Fibroblast of mammary gland (primary cell): ENCODE measurements around the gene SIM2.

Source experiments
- DNase-seq: peaks from one replicate; pipeline ENCODE4 v3.0.0-alpha.2; 2010; ENCODE audit warnings: low read depth
- H3K4me3 ChIP-seq: 2 replicates; pipeline ENCODE4 v1.5.1; 2011; ENCODE audit warnings: low read depth, mild to moderate bottlenecking, low read length, moderate library complexity; ENCODE audit not compliant: control insufficient read depth
- CTCF ChIP-seq: conservative IDR thresholded peaks from 2 replicates; pipeline ENCODE4 v1.5.1; 2011; ENCODE audit warnings: low read depth, low read length, inconsistent platforms; ENCODE audit not compliant: control insufficient read depth, insufficient read depth

Gene SIM2

DNA sequence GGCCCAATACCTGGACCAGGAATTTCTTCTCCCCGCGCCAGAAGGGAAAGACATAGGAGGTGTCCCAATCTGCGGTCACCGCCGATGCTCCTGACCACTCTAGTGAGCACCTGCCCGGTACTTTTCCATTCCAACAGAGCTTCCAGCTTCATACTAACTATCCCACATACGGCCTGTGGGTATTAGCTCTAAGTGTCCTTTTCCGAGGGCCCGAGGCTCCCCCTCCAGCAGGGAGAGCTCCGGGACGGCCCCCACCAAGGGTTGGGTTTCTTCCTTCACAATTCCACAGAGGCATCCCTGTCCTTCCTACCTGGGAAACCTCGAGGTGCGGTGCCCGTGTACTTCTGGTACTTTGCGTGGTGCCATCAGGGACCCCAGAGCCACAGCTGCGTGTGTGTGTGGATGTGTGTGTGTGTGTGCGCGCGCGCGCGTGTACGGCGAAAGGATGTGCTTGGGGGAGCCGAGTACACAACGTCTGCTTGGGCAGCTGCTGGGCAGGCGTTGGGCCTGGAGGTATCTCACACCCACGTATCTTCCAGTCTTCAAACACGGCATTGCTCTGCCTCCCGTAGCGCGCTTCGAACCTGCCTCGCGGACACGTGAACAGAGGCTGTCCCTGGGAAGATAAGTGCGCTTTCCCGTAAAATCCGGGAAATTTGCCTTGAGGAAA is 2.4 kb upstream of the SIM2 start:
- H3K4me3 ChIP-seq = no peak overlapping the region
- TF ChIP-seq CTCF = no peak
- no peak for DNase-seq

DNA sequence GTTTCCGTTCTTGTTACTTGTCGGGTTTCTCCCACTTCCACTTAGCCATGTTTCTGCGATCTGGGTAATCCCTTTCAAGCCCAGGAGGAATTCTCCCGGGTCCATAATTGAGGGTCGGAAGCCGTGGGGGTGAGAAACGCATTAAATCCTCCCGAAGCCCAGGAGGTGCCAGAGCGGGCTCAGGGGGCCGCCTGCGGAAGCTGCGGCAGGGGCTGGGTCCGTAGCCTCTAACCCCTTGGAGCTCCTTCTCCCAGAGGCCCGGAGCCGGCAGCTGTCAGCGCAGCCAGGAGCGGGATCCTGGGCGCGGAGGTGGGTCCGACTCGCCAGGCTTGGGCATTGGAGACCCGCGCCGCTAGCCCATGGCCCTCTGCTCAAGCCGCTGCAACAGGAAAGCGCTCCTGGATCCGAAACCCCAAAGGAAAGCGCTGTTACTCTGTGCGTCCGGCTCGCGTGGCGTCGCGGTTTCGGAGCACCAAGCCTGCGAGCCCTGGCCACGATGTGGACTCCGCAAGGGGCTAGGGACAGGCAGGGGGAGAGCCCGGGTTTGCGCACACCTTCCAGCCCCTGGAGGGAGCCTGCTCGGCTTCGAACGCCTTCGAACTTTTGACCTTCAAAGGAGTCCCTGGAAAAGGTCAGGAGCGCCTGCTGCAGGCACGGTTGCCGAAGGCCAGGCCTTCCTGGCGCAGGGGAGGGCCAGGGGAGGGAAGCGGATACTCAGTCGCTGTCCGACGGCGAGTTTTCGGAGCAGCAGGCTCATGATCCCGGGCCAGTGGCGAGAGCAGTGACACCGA is 1.7 kb upstream of the SIM2 start:
- no peak overlapping the region for H3K4me3 ChIP-seq
- no peak for DNase-seq

DNA sequence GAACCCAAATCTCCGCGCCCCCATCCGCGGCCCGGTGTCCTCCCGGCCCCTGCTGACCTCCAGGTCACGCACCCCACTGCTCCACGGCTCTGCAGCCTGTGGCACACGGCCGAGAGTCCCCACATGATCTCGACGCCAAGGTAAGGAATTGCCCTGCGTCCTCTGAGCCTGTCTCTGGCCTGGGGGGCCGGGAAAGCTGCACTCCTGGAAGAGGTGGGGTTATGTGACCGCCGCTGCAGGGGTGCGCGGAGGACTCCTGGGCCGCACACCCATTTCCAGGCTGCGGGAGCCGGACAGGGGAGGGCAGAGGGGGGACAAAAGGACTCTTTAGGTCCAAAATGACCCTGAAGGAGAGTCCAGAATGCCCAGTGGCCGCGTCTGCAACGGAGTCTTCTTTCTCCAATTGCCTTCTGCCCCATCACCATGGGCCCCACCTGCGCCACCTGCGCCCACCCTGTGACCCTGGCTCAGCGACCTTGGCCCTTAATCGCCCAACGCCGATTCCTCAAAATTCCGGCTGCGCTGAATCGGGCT is 997 bp upstream of the SIM2 start:
- TF ChIP-seq CTCF = no peak
- H3K4me3 ChIP-seq = no peak overlapping the region
- no peak for DNase-seq

More for the DNA sequence above, 1.7 kb upstream of the SIM2 start:
- no peak for TF ChIP-seq CTCF

GRCh38 chr21:36698385-36698980 is 432 bp upstream of the SIM2 start:
- TF ChIP-seq CTCF = no peak
- H3K4me3 ChIP-seq = no peak overlapping the region

DNA sequence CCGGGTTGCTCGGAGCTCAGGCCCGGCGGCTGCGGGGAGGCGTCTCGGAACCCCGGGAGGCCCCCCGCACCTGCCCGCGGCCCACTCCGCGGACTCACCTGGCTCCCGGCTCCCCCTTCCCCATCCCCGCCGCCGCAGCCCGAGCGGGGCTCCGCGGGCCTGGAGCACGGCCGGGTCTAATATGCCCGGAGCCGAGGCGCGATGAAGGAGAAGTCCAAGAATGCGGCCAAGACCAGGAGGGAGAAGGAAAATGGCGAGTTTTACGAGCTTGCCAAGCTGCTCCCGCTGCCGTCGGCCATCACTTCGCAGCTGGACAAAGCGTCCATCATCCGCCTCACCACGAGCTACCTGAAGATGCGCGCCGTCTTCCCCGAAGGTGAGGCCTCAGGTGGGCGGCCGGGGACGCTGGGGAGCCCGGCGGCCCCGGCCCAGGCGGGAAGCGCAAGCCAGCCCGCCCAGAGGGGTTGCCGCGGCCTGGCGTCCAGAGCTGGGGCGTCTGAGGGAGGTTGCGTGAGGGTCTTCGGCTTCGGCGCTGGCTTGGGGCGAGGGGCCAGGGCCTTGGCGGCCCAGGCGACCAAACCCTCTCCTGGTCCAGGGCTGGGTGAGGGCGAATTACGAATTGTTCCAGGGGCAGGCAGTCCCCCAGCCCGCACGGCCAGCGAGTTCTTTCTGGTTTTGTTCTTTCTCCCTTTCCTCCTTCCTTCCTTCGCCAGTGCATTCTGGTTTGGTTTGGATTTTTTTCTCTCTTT is 805 bp downstream of the SIM2 start:
- DNase-seq = no peak
- H3K4me3 ChIP-seq = no peak overlapping the region
- no peak for TF ChIP-seq CTCF

More at GRCh38 chr21:36698385-36698980, 432 bp upstream of the SIM2 start:
- no peak for DNase-seq

DNA sequence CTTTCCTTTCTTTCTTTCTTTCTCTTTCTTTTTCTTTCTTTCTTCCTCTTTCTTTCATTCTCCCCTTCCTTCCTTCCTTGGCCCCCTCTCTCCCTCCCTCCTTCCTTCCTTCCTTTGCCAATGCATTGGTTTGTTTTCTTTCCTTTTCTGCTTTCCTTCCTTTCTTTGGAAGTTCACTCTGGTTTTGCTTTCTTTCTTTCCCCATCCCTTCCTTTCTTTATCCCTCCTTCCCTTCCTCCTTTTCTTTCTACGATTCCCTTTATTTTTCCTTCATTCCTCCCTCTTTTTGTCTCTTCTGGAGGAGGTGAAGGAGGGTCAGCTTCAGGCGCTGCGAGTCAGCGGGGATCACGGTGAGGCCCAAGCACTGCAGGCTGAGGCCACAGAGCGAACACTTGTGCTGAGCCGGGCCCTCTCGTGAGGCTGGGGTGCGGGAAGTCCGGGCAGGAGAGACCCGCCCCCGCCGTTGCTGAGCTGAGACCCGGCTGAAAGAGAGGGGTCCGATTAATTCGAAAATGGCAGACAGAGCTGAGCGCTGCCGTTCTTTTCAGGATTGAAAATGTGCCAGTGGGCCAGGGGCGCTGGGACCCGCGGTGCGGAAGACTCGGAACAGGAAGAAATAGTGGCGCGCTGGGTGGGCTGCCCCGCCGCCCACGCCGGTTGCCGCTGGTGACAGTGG is 1.5 kb downstream of the SIM2 start:
- no peak for DNase-seq
- no peak for TF ChIP-seq CTCF
- H3K4me3 ChIP-seq = no peak overlapping the region
